ENCODE measurements around the gene SFXN3. TPM values are rescaled to one million over a fixed set of nuclear protein-coding genes. Genes with fewer than 3 reads are reported as not detected.

SFXN3 gene
- total RNA-seq, 1 experiment from 2014 or later, result 35.2 TPM

DNA sequence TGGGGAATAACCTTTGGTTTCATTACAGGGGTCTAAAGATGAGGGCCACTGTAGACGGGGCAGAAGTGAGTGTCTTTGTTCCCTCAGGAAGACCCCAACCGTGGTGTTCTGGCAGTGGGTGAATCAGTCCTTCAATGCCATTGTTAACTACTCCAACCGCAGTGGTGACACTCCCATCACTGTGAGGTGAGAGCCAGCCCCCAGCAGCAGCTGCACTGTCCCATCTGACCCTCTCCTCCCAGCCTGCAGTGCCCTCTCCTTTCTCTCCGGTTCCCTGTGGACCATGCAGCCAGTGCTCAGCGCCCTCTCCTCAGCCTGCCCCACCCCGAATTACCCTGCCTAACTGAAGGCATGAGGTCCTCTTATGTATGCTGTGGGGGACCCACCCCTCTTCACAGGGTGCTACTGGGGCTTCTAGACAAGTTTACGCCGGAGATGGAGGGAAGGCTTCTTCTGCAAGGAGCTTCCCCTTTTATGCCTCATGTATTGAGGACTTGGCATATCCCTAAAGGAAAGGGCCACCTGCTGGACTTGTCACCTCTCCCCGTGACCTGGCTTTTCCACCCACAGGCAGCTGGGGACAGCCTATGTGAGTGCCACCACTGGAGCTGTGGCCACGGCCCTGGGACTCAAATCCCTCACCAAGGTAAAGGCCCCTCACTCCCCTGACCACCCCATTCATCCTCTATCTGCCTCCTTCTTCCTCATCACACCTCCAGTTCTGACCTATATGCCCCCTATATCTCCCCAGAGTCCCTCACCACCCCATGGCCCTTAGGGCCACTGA lies 5.1 kb downstream of the SFXN3 start:
- Histone ChIP-seq H3K9me3 (ENCODE audit: insufficient read depth, low read depth) (no peaks in the 10 kb centered on the region), H3K27me3 (ENCODE audit: insufficient read depth, low read depth) (no peaks in the 10 kb centered on the region), H3K9me2 (ENCODE audit: insufficient read depth) (no peaks in the 10 kb centered on the region), H3K79me2 (ENCODE audit: low read depth) (no peaks in the 10 kb centered on the region), H3K4me3 (no peak overlapping the region), H4K20me1 (ENCODE audit: insufficient read depth) (no peaks in the 10 kb centered on the region), H2AFZ (no peak overlapping the region), H3F3A (ENCODE audit: insufficient read depth, low read depth) (peaks cover 16% of the 10 kb centered on the region; the same call in 1 of the 2 replicates), H3K4me2 (no peak overlapping the region), H3K36me3 (ENCODE audit: low read depth) (no peaks in the 10 kb centered on the region), H3K4me1 (replicated peaks; ENCODE audit: insufficient read depth) (peaks cover 10% of the 10 kb centered on the region), H3K27ac (no peak overlapping the region)
- TF ChIP-seq CTCF (conservative IDR thresholded peaks at IDR 0.05) (no peak), EZH2 (IDR thresholded peaks at IDR 0.05; ENCODE audit: low read depth) (no peak)
- POLR2A ChIA-PET (ENCODE audit: unreplicated experiment), result no interaction called here
- CTCF ChIA-PET, result no interaction called here
- DNase-seq, result no peak
- BruUV-seq (replicated peaks), result no TSS peak
- intact Hi-C loops (cut with micrococcal nuclease; ENCODE audit: unreplicated experiment), result no loop called here

DNA sequence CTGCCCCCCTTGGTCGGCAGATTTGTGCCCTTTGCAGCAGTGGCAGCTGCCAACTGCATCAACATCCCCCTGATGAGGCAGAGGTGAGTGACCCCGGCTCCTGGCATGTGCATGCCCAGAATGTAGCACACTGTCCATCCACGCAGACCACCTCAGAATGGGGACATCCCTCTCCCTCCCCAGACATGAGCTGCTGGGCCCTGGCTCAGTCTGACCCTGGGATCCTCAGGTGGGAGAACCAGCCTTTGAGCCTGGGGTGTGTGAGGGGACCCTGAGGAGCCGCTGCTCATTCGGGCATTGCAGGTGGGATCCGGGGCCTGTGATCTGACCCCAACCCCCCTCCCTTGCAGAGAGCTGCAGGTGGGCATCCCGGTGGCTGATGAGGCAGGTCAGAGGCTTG lies 5.7 kb downstream of the SFXN3 start:
- Histone ChIP-seq H3K27ac (no peak overlapping the region), H3K9me3 (ENCODE audit: insufficient read depth, low read depth) (no peaks in the 10 kb centered on the region), H2AFZ (no peak overlapping the region), H3K9me2 (ENCODE audit: insufficient read depth) (no peaks in the 10 kb centered on the region), H4K20me1 (ENCODE audit: insufficient read depth) (no peaks in the 10 kb centered on the region), H3K36me3 (ENCODE audit: low read depth) (no peaks in the 10 kb centered on the region), H3K4me3 (no peak overlapping the region), H3K4me2 (no peak overlapping the region), H3K4me1 (replicated peaks; ENCODE audit: insufficient read depth) (peaks cover 14% of the 10 kb centered on the region), H3F3A (ENCODE audit: insufficient read depth, low read depth) (peaks cover 16% of the 10 kb centered on the region; the same call in 1 of the 2 replicates), H3K79me2 (ENCODE audit: low read depth) (no peaks in the 10 kb centered on the region), H3K27me3 (ENCODE audit: insufficient read depth, low read depth) (no peaks in the 10 kb centered on the region)
- POLR2A ChIA-PET (ENCODE audit: unreplicated experiment), result interaction anchor here (0.6 kb wide), 1 partner anchor 696 kb away, joined by 4 read pairs; no protein-coding TSS in a partner anchor
- no TSS peak for BruUV-seq (replicated peaks)
- CTCF ChIA-PET, result no interaction called here
- TF ChIP-seq CTCF (conservative IDR thresholded peaks at IDR 0.05) (no peak), EZH2 (IDR thresholded peaks at IDR 0.05; ENCODE audit: low read depth) (no peak)
- no peak for DNase-seq
- intact Hi-C loops (cut with micrococcal nuclease; ENCODE audit: unreplicated experiment), result no loop called here

DNA sequence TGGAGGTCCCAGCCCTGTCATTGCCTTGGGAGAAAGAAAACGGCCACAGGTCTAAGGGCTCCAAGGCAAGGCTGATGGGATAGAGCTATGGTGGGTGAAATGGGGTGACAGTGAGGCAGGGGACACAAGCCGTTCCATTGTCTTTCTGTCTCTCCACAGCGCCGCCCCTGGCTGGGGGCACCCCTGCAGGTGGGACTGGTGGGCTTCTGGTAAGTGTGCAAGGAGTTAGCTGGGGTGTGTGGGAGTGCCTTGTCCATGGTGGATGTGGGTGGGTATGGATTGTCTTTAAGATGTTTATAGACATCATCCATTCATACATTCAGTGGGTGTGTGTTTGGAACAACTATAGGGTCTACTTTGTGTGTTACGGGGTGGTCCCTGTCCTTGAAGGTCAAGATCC lies 7.5 kb downstream of the SFXN3 start:
- H3K4me3 ChIP-seq, result no peak overlapping the region
- no peaks in the 10 kb centered on the region for H3K36me3 ChIP-seq (ENCODE audit: low read depth)
- no peaks in the 10 kb centered on the region for H3K27me3 ChIP-seq (ENCODE audit: insufficient read depth, low read depth)
- peaks cover 6% of the 10 kb centered on the region for H3F3A ChIP-seq (ENCODE audit: insufficient read depth, low read depth)
- intact Hi-C loops (cut with micrococcal nuclease; ENCODE audit: unreplicated experiment), result no loop called here
- no peaks in the 10 kb centered on the region for H3K79me2 ChIP-seq (ENCODE audit: low read depth)
- H3K9me3 ChIP-seq (ENCODE audit: insufficient read depth, low read depth), result no peaks in the 10 kb centered on the region
- no peak for TF ChIP-seq CTCF (conservative IDR thresholded peaks at IDR 0.05)
- TF ChIP-seq EZH2 (IDR thresholded peaks at IDR 0.05; ENCODE audit: low read depth), result no peak
- DNase-seq, result no peak
- H2AFZ ChIP-seq, result no peak overlapping the region
- no peak overlapping the region for H3K27ac ChIP-seq
- BruUV-seq (replicated peaks), result no TSS peak
- no peaks in the 10 kb centered on the region for H3K9me2 ChIP-seq (ENCODE audit: insufficient read depth)
- ChIA-PET POLR2A (ENCODE audit: unreplicated experiment) (no interaction called here), CTCF (no interaction called here)
- H4K20me1 ChIP-seq (ENCODE audit: insufficient read depth), result no peaks in the 10 kb centered on the region
- no peak overlapping the region for H3K4me2 ChIP-seq
- H3K4me1 ChIP-seq (replicated peaks; ENCODE audit: insufficient read depth), result peaks cover 17% of the 10 kb centered on the region

All from PC-9 (cell line).